SKM-1 (cell line): ENCODE data around the gene ATP6V0E2.

Experiments
- DNase-seq: peaks from one replicate; lab custom pipeline; 2025; ENCODE audit not compliant: unreplicated experiment; lab: John Stamatoyannopoulos, UW

The ATP6V0E2 gene

GRCh38 chr7:149861728-149862045 is 12.1 kb upstream of the ATP6V0E2 start:
- no peak for DNase-seq

- no peak for DNase-seq
Measured at GRCh38 chr7:149862156-149862555, 11.6 kb upstream of the ATP6V0E2 start.

GRCh38 chr7:149863500-149863899 is 10.3 kb upstream of the ATP6V0E2 start:
- no peak for DNase-seq

- DNase-seq, result no peak
Measured at GRCh38 chr7:149864023-149864422, 9.7 kb upstream of the ATP6V0E2 start.

GRCh38 chr7:149864751-149865150 is 9.0 kb upstream of the ATP6V0E2 start:
- DNase-seq, result no peak

GRCh38 chr7:149865437-149865836 is 8.3 kb upstream of the ATP6V0E2 start:
- no peak for DNase-seq

GRCh38 chr7:149866139-149866778 is 7.5 kb upstream of the ATP6V0E2 start:
- DNase-seq, result no peak

GRCh38 chr7:149866779-149867447 is 6.9 kb upstream of the ATP6V0E2 start:
- DNase-seq, result no peak

- DNase-seq, result no peak
Measured at GRCh38 chr7:149867762-149868622, 5.8 kb upstream of the ATP6V0E2 start.

GRCh38 chr7:149868623-149869290 is 5.0 kb upstream of the ATP6V0E2 start:
- DNase-seq, result no peak

GRCh38 chr7:149869291-149869650 is 4.5 kb upstream of the ATP6V0E2 start:
- no peak for DNase-seq

- no peak for DNase-seq
Measured at GRCh38 chr7:149869867-149870266, 3.9 kb upstream of the ATP6V0E2 start.

- DNase-seq, result no peak
Measured at GRCh38 chr7:149870274-149870673, 3.5 kb upstream of the ATP6V0E2 start.

GRCh38 chr7:149870701-149871483 is 2.9 kb upstream of the ATP6V0E2 start:
- DNase-seq, result no peak

- DNase-seq, result no peak
Measured at GRCh38 chr7:149871576-149871975, 2.2 kb upstream of the ATP6V0E2 start.

- peak; percentile 71 for DNase-seq
Measured at GRCh38 chr7:149872419-149873073, 1.2 kb upstream of the ATP6V0E2 start.

GRCh38 chr7:149873970-149874643 is 338 bp downstream of the ATP6V0E2 start:
- no peak for DNase-seq

GRCh38 chr7:149874644-149875028 is 867 bp downstream of the ATP6V0E2 start:
- DNase-seq, result no peak

GRCh38 chr7:149875396-149875795 is 1.6 kb downstream of the ATP6V0E2 start:
- no peak for DNase-seq
